MV-4-11 (cell line): ENCODE measurements around the gene CHD2.

Experiments used
- DNase-seq: peaks from one replicate; lab custom pipeline; 2025; lab: John Stamatoyannopoulos, UW

CHD2 gene

DNA sequence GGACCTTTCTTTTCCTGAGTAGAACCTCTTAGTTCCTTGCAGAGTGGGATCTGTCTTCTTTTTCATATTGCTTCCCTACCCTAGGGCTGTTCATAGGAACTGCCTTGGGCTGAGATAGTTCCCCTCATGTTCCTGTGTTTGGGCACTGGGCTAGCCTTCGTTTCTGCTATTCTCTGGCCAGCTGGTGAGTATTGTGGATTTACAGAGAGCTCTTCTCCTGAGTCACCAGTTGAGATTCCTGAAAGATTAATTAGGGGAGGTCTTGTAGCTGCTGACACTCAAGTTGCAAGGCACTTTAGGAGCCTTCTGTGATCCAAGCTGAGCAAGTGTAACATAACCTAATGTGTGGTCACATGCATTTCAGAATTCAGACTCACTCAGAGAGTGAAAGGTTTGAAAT is 30.7 kb downstream of the CHD2 start:
- DNase-seq: no peak

DNA sequence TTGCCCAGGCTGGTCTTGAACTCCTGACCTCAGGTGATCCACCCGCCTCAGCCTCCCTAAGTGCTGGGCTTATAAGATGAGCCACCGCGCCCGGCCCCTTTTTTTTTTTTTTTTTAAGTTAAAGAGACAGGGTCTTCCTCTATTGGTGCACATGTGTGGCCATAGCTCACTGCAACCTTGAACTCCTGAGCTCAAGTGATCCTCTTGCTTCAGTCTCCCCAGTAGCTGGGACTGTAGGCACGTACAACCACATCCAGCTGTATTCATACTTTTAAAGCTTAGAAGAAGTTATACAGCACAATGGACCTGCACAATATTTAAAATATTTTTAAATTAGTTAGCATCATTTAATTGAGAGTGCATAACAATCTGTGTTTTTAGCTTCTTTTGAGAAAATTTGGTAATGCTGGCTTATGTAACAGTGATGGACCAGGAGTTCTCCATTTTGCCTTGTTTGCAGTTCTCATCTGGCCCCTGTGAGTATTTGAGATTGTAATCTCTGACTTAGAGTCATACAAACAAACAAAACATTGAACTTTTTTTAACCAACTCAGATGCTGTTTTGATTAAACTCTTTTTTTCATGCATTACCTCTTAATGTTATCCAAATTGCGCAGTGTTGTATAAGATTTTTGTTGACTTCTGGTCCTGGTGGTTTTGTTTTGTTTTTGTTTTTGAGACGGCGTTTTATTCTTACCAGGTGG is 33.0 kb downstream of the CHD2 start:
- no peak for DNase-seq

DNA sequence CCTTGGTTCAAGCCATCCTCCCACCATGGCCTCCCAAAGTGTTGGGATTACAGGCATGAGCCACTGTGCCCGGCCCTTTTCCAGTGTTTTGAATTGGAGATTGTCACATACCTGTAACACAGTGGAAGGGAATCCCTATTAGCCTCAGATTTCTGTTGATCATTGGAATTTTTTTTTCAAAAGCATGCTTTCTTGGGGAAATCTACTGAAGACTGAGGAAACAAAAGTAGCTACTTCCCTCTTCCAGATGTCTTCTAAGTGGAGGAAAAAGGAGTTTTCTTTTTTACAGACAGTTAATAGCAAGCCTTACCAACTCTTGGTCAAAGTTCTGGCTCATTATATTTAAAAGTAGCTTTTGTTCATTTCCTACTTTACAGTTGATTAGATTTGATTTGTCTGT is 33.7 kb downstream of the CHD2 start:
- DNase-seq: peak; percentile 29

DNA sequence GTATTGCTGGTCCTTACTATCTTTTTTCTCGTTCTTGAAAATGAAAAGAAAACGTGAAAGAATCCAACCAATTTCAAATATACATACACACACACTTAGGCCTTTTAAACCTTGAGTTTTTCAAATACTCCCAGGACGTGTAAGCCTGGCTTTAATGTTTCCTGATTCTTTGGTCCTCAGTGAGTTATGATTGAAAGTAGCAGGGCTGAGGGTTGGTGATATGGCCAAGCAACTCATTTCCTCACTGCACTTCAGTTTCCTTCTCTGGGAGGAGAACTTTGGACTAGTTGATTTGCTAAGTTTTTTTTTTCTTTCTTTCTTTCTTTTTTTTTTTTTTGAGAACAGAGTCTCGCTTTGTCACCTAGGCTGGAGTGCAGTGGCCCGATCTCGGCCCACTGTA is 34.6 kb downstream of the CHD2 start:
- no peak for DNase-seq

DNA sequence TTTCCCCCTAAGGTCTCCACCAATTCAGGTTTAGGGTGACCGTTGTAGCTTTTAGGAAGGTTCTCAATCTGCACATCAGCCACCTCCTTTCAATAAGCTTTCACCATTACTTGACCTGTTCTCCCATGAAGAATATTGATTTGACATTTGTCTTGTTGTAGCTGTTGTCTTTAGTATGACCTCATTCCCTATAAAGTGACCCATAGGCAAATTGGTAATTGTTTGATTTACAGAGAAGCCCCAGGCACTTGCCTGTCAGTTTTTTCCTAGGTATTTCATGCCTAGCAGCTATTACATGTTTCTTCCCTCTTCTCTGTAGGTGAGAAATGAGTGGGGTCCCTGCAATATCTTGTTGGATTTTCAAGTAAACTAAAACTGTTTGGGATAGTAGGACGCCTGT is 36.0 kb downstream of the CHD2 start:
- DNase-seq: no peak

DNA sequence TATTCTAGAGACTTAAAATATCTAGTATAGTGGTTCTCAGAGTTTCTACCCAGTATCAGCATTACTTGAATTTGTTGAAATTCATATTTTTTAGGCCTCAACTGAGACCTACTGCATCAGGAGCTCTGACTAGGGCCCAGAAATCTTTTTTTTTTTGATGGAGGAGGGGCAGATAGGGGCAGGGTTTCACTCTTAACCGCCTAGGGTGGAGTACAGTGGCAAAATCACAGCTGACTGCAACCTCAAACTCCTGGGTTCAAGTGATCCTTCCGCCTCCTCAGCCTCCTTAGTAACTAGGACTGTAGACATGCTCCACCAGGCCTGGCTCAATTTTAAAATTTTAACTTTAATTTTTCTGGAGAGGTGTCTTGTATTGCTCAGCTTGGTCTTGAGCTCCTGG is 36.6 kb downstream of the CHD2 start:
- DNase-seq: no peak

DNA sequence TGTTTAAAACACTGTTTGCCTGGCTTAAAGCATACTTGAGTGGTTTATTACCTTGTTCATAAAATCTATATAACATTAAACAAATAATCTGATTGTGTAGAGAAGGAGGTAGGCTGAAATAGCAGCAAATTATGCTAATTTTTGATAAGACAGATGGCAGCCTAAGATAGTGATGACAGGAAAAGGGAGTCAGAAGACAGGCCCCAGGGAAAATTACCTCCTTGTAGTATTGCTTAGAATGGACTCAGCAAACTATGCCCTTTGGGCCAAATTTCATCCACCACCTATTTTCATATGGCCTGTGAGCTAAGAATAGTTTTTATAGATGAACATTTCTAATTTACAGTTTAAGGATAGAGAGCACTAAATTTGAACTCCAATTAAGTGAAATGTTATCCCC is 37.8 kb downstream of the CHD2 start:
- no peak for DNase-seq

DNA sequence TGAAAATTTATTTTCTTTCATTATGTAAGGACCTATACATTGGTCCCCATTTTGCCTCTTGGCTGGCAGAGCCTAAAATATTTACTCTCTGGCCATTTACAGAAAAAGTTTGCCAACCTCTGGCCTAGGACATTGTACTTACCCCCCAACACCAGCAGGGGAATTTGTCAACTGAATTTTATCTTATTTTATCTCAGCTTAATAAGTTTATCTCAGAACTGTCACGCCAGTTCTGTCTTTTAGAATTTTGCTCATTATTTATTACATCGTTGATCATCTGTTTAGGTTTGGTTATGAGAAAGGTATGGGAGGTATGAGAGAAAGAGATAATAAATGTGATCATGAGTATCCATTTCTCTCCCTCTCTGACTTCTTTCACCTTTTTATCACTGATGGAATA is 38.3 kb downstream of the CHD2 start:
- DNase-seq: no peak

DNA sequence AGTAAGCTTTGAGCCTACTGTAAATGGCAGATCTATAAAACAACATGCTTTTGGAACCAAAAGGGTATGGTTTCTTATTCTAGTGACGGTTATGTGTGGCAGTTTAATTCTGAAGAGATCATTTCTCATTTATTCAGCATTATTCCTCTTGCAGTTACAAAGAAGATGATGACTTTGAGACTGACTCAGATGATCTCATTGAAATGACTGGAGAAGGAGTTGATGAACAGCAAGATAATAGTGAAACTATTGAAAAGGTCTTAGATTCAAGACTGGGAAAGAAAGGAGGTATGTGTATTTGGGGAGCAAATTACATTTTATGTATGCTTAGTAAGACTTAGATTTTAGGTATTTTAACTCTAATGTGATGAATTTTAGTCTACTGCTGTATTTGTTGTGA is 41.5 kb downstream of the CHD2 start:
- DNase-seq: no peak

DNA sequence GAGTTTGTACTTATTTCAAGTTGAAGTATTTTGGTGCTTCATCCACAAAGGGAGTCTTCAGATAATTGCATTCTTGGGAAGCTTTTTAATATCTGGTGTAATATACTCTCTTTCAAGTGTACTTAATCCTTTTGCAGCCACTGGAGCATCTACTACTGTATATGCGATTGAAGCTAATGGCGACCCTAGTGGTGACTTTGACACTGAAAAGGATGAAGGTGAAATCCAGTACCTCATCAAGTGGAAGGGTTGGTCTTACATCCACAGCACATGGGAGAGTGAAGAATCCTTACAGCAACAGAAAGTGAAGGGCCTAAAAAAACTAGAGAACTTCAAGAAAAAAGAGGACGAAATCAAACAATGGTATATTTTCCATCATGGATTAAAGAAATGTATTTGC is 42.6 kb downstream of the CHD2 start:
- DNase-seq: no peak

DNA sequence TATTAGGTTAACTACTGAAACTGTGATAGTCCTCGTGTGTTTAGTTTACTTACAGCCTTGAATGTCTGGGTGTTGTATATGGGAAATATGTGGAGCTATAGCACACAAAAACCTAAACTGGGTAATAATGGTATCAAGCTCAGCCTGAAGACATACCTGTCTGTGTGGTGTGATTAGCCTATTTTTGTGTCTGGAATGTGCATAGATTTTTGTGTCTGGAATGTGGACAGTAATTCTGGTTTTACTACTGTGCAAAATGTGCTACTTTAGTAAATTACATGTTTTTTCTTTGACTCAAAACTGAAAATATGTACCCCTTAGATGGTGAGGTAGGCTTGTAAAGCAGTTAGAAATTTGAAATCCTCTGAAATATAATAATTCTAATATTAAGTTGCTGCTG is 43.5 kb downstream of the CHD2 start:
- no peak for DNase-seq

DNA sequence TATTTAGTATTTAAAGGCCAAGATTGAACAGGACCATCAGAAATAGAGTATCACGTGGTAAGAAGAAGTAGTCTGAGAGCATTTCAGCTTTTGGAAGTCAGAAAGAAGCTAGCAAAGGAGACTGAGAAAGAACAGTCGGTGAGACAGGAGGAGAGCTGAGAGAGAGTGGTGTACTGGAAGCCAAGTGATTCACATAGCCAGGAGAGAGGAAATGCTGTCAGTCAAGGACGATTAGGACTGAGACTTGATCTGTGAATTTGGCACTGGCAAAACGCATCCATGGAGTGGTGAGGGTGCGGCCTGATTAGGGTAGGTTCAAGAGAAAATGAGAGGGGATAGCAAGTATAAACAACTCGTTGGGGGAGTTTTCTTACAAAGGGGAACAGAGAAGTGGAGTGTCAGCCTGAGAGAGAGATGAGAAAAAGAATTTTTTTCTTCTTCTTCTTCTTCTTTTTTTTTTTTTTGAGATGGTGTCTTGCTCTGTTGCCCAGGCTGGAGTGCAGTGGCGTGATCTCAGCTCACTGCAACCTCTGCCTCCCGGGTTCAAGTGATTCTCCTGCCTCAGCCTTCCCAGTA is 44.9 kb downstream of the CHD2 start:
- DNase-seq: peak; percentile 11

DNA sequence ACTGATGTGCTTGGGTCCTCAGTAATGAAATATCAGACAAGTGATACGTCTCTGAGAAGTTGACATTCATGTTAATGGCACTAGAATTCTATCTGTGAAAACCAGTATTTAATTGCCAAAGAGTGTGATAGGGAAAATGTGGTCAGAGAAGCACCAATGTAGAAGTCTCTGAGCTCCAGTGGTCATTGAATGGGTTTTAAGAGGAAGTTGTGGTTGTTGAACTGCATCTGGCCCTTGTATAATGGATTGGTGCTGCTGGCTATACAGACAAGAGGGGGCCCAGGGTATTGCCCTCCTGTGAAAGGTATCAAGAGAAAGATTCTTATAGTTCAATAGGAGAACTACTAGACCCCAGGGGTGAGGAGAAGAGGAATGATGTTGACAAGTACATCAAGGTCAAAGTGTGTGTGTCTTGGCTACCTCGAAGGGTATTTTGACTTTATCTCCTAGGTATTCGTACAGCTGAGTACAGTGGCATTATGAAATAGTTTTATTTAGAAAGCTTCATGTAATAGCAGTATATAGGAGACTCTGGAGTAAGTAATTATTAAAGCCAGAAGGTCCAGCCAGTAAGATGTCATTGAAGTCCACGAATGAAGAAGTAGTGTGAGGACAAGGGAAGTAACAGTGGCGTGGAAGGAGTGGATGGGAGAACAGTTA is 47.1 kb downstream of the CHD2 start:
- peak; percentile 81 for DNase-seq

DNA sequence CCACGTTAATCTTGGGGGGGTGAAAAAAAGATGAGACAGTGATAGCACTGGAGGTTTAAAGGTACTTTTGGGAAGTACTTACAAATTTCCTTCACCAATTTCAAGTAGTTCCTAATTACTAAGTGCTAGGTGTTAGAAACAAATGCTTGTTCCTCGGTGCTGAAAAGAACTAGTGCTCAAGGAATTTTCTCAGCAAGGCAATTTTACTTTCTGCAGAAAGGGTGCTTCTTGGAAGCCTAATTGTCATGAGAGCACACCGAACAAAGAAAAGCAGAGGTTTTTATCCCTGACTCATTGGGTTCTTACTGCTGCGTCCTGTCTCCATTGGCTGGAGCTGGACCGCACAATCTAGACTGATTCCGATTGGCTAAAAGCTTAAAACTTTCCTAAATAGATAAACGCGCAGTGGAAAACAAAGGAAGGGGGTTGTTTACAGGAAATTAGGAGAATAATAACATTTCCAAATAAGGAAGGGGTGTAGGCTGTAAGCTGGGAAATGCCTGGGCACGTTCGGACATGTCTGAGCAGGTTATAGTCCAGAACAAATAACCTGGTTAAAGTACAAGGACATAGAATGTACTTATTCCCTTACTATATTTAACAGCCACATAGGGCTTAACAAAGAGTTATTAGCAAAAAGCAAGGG is 49.6 kb downstream of the CHD2 start:
- no peak for DNase-seq

DNA sequence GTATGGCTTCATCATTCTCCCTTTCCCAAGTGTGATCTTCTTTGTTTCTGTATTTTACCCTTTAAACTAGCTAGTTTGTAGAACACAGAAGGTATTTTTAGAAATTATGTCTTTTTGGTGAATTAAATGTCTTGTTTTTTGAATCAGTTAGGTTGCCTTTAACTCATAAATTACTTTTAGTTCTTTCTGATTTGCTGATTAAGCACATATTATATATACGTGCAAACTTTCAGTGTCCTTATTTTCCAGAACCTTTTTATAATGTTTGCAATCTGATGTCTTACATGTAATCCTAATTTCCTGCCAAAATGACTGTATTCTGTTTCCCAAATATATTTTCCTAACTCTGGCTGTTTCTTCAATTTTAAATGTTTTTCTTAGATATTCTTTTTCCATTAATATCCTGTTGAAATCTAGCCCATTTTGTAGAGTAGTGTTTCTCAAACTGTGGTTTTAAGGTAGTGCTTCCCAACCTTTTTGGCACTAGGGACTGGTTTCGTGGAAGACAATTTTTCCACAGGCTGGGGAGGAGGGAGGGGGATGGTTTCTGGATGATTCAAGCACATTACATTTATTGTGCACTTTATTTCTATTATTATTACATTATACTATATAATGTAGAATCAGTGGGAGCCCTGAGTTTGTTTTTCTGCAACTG is 51.8 kb downstream of the CHD2 start:
- DNase-seq: no peak

DNA sequence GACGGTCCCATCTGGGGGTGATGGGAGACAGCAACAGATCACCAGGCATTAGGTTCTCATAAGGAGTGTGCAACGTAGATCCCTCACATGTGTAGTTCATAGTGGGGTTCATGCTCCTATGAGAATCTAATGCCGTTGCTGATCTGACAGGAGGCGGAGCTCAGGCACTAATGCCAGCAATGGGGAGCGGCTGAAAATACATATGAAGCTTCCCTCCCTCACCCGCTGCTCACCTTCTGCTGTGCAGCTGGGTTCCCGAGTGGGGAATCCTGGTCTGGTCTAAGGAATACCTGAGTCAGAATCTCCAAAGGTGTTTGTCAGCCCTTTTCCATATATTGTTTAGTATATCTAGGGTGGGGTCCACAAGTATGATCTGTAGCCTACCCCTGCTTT is 52.3 kb downstream of the CHD2 start:
- DNase-seq: no peak

DNA sequence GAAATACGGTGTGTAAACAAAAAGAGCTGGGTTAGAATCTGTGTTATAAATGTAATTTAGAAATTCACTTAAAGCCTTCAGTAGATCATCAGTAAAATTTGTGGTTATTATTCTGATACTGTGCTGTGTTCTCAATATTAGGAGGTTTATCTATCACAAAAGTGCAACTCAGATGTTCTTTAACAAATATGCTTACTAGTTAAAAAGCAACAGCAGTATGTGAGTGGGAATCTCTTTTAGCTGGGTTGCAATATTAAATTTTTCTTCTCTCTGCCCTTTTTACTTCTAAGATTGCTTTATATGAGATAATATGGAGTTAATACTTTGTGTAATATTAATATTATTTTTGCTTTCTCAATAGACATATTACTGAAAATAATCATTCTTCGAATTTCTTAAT is 53.4 kb downstream of the CHD2 start:
- DNase-seq: no peak

DNA sequence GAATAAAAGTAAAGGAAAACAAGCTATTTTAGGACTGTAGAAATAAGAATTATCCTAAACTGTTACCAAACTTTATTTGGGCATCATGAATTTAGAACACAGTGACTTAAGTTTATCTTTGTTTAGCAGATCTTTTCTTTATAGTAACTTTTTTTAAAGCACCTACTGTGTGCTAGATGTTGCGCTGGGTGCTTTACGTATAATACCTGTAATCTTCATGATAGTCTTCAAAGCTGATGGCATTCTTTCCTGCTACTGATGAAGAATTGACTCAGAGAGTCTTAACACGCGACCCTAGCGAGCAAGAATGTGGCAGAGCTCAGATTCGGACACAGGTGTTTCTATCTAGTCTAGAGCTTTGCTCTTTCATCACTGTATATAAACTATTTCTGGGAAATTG is 53.9 kb downstream of the CHD2 start:
- DNase-seq: no peak

DNA sequence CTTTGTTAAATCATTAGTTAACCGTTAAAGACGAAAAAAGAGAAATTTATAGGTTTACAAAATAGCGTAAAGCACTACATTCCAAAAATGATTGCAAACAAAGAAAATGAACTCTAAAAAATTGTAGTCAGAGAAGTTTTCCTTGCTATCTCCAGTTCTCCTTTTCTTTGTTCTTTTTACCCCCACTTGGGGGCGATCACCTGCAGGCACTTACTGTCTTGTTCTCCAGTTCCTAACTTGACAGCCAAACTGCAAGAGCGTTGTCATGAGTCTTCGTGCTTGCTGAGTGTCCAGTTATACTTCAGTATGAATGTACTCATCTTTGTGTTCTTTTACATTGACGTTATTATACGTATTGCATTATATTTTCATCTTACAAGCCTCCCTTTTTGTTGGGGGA is 54.5 kb downstream of the CHD2 start:
- DNase-seq: peak; percentile 27

DNA sequence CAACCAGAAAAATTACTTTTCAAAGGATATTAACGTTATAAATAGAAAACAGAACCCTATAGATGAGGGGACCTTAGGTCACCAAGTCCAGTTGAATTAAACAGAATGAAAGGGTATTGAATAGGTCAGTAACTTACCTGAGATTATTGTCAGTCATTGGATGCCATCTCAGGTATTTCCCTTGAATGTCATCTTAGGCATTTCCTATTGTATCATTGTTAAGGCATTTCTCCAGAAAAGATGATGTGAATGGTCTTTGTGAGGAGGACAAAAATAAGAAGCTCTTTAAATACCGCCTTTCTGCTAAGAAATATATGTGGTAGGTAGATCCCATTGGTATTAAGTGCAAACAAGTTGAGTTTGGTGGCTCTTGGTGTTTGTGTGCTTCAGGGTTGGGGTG is 55.6 kb downstream of the CHD2 start:
- DNase-seq: no peak

DNA sequence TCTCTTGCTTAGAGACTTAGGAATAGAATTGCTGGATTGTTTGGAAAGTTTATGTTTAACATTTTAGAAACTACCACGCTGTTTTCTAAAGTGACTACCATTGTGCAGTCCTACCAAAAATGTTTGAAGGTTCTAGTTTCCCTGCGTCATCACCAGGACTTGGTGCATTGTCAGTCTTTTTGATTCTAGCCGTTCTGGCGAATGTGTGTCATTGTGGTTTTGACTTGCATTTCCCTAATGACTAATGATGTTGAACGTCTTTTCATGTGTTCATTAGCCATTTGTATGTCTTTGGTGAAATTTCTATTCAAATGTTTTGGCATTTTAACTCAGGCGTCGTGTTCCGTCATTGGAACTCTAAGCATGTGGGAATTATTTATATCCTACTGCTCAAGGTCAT is 58.0 kb downstream of the CHD2 start:
- DNase-seq: no peak

DNA sequence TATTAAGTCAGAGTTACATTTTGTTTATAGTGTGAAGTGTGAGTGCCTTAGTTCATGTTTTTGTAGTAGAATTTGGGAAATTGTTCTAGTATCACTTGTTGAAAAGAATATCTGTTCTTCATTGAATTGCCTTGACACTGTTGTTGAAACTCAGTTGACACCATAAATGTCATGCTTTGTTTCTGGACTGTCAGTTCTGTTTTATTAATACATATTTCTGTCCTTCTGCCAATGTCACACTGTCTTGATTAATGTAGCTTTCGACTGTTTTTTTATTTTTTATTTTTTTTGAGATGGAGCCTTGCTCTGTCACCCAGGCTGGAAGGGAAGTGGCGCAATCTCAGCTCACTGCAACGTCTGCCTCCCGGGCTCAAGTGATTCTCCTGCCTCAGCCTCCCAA is 59.1 kb downstream of the CHD2 start:
- DNase-seq: no peak
